ENCODE measurements around the gene IKBKE. TPM values are rescaled to one million over a fixed set of nuclear protein-coding genes. Genes with fewer than 3 reads are reported as not detected.

The IKBKE gene
- total RNA-seq, 1 experiment from 2014 or later, result 29.6 TPM

- no peak for DNase-seq (ENCODE audit: low spot score)
These were observed 26.0 kb downstream of the IKBKE start for GRCh38 chr1:206496131-206496793.

GRCh38 chr1:206497363-206497762, 27.1 kb downstream of the IKBKE start:
- DNase-seq (ENCODE audit: low spot score), result no peak

GRCh38 chr1:206497774-206498173, 27.5 kb downstream of the IKBKE start:
- DNase-seq (ENCODE audit: low spot score), result no peak

GRCh38 chr1:206498685-206499084, 28.4 kb downstream of the IKBKE start:
- DNase-seq (ENCODE audit: low spot score), result peak; percentile 39

- DNase-seq (ENCODE audit: low spot score), result no peak
These were observed 29.8 kb downstream of the IKBKE start for GRCh38 chr1:206500046-206500445.

GRCh38 chr1:206501881-206502280, 31.6 kb downstream of the IKBKE start:
- no peak for DNase-seq (ENCODE audit: low spot score)

GRCh38 chr1:206502403-206502802, 32.1 kb downstream of the IKBKE start:
- no peak for DNase-seq (ENCODE audit: low spot score)

GRCh38 chr1:206502812-206503211, 32.5 kb downstream of the IKBKE start:
- DNase-seq (ENCODE audit: low spot score), result no peak

GRCh38 chr1:206503591-206504362, 33.5 kb downstream of the IKBKE start:
- DNase-seq (ENCODE audit: low spot score), result peak; percentile 100

GRCh38 chr1:206504363-206504713, 34.1 kb downstream of the IKBKE start:
- DNase-seq (ENCODE audit: low spot score), result no peak

GRCh38 chr1:206505702-206506355, 35.6 kb downstream of the IKBKE start:
- peak; percentile 33 for DNase-seq (ENCODE audit: low spot score)

GRCh38 chr1:206506405-206507283, 36.4 kb downstream of the IKBKE start:
- DNase-seq (ENCODE audit: low spot score), result no peak

GRCh38 chr1:206507284-206508129, 37.2 kb downstream of the IKBKE start, which contains the start of gene RASSF5:
Gene RASSF5 (plus strand): TSS chr1:206507531. CDS start chr1:206507603, 72 bp downstream.
- DNase-seq (ENCODE audit: low spot score), result no peak

GRCh38 chr1:206508130-206508889, 38.0 kb downstream of the IKBKE start:
- DNase-seq (ENCODE audit: low spot score), result no peak

- DNase-seq (ENCODE audit: low spot score), result no peak
These were observed 38.7 kb downstream of the IKBKE start for GRCh38 chr1:206508956-206509355.

GRCh38 chr1:206509612-206510257, 39.5 kb downstream of the IKBKE start:
- DNase-seq (ENCODE audit: low spot score), result no peak

- DNase-seq (ENCODE audit: low spot score), result no peak
These were observed 40.1 kb downstream of the IKBKE start for GRCh38 chr1:206510371-206510770.

- no peak for DNase-seq (ENCODE audit: low spot score)
These were observed 41.2 kb downstream of the IKBKE start for GRCh38 chr1:206511362-206512057.
